GM19463 (cell line): ENCODE measurements around the gene WDR59.
"Not testable (repeated sequence)": the region's sequence is repeated elsewhere in the genome, so short reads cannot be mapped to it uniquely, and the experiment has no call there.

Source experiments
- ATAC-seq: cut with Tn5 transposase; IDR thresholded peaks from one replicate; pipeline ENCODE4 v1.9.1; 2021; ENCODE audit warnings: mild to moderate bottlenecking, moderate library complexity; ENCODE audit not compliant: unreplicated experiment

WDR59 gene

DNA sequence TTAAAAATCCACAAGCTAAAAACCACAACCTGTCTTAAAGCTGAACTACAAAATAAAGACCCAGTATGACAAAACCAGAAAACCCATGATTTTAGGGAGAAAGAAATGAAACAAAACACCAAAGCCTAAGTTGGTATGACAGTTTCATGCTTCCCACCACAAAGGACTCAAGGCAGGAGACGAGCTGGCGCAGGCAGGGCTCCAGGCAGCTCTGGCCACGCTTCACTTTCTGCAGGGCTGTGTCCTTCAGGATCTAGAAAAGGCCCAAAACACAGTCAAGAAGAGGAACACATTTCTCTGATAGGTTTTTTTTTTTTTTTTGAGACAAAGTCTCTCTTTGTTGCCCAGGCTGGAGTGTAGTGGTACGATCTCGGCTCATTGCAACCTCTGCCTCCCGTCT is 75.3 kb downstream of the WDR59 start:
- ATAC-seq: no peak

DNA sequence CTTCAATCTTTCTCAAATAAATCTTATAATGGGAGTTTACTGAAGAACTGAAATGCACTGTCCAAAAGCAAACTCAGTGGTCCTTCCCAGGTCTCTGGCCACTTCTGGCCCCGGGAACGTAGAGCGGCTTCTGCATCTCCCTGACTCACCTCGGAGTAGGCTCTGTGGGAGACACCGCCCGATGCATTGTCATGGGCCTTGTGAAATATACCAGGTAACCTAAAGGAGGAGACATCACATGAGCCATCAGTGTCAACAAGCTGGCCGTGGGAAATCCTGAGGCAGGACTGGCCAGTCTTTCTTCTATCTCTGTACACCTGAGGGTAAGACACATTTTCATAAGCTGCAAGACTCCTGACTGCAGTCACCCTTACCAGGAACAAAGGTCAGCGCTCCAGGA is 76.2 kb downstream of the WDR59 start:
- not testable (repeated sequence) for ATAC-seq

DNA sequence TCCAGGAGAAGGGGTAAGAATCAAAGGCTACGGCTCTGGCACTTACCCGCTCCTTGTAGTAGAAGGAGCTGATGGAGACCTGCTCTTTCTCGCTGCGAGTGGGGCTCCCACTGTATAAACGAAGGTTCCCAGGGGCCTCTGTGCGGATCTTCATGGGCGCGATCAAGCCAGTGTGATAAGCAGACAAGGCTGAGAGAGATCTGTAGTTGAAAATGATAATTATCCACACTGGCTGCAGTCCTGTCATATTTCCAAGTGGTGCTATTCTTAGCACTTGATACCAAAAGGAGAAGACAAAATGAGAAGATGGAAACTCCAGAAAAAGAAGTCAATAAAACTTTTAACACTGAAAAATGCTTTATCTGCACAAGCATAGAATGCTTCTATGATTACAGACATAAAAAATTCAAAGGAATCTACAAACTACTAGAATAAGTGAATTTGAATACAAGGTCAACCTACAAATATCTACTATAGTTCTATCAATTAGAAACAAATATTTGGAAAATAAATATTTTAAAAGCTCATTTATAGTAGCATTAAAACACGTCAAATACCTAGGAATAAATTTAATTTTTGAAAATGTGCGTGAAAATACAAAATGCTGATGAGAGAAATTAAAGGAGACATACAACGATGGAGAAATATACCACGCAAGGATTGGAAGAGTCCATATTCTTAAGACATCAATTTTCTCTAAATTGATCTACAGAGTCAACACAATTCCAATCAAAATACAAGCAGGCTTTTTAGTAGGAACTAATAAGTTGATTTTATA is 80.8 kb downstream of the WDR59 start:
- ATAC-seq: no peak

DNA sequence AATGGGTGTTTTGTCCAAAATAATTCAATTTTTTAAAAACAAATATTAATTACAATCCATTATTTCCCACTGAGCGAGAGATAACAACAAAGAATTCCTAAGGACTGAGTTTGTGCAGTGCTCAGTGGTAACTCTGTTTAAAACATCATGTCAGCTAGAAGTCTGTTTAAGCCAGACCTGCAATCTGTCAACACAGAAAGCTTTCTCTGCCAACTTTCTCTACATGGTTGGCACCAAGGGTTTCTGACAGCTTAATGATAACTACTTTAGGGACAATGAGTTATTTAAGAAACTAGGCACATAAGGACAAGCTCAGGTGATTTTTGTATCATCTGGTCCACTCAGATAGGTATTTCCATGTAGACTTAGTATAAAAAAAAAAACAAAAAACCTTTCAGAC is 81.8 kb downstream of the WDR59 start:
- ATAC-seq: no peak

DNA sequence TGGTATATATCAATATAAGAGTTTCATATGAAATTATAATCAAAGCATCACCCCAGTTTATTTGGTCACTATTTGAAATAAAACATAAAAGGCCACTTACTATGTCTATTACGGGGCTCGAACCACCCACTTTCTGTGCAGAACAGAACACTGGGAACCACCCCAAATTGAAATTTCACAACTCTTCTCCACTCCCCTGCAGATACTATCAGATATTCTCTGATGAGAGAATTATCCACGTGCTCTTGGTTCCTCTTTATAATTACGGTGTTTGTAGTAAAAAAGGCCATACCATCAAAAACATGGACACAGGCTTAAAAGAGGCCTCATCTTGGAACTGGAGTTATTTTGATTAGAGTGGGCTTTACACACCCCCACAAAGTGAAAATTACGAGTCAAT is 82.8 kb downstream of the WDR59 start:
- no peak for ATAC-seq

DNA sequence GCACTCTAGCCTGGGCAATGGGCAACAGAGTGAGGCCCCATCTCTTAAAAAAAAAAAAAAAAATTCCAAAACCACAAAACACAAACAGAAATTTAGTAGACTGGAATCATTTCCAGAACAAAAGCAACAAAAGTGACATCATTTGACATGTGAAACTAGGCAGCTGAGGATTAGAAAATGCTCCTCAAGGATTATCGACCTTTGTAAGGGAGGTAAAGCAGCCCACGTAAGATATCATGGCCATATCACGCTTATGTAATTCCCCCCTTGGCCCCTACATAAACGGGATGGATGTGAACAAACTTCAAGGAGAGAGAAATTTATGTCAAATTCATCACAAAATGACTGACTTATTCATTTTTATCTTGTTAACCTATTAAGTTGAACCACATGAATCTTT is 83.3 kb downstream of the WDR59 start:
- no peak for ATAC-seq

DNA sequence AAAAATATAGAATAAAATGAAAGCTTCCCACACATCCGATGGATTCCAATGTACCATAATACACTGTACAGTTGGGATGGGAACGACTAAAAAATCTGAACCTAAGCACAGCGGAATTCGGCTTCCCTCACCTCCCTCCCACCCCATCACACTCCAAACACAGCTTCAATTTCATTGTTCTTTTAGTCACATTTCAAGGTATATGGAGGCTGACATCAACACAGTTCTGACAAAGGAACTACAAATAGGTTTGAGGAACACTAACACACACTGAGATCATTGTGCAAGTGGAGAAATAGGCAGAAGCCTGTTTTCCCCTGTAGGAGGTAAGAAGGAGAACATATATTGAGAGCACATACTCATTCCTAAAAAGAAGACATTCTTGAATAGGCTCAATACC is 85.1 kb downstream of the WDR59 start:
- ATAC-seq: no peak

DNA sequence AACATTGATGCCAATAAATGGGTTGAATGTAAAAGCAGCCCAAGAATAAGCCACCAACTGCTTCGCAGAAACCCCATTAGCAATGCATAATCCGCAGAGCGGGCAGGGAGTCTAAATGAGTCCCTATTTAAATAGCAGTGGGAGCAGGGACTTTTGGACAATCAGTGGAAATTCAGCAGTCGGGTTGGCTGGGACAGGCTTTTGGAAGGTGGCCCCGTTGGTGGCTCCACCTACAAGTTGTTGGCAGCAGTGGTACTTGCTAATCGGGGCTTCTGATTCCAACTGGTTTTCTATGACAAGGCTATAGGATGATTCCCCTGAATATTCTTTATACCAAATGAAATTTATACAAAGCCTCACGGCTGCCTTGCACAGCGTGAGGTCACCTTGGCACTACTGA is 86.3 kb downstream of the WDR59 start:
- ATAC-seq: no peak

DNA sequence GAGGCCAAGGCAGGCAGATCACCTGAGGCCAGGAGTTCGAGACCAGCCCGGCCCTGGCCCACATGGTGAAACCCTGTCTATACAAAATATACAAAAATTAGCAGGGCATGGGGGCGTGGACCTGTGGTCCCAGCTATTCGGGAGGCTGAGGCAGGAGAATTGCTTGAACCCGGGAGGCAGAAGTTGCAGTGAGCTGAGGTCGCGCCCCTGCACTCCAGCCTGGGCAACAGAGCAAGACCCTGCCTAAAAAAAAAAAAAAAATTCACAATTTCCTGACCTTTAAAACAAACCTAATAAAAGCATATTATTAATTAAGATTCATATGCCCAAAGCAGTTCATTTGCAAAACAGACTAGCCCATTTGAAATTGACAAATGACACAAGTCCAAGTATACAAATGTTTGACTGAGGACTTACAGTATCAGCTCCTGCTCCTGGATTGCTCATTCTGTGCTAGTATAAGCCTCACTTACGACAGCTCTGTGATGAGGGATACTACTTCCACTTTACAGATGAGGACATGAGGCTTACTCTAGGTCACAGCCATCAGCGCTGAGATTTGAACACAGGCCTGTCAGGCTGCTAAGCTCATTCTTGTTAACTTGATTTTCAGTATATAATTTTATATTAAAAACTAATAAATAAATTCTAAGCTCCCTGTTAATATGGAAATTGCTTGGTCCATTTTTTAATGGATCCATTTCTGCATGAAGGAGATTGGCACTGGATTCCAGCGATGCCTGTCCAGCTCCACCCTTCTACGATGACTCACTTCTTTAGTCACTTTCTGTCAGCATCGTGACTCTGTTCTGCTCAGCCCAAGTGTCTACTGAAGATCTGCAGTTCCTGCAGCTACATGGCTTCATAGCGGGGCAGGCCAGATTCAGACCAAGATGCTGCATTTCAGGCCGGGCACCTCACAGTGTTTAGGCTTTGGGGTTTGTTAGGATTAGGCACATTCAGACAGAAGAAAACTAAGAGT is 88.2 kb downstream of the WDR59 start:
- ATAC-seq: no peak

DNA sequence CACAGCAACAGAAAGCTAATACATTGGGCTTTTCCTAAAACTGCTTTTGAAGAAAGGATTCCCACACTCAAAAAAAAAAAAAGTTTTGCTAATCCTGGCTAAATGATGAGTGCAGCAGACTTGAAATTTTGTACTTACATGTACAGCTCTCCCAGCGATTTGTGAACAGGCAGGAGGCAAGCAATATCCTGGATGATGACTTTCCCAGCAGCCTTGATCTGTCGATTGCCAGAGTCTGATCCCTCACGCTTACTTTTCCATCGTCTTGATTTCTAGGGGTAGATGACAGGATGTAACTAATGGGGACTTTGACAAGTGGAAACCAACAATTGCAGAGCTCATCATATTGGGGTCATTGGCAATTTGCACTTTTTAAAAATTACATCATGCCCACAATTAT is 91.4 kb downstream of the WDR59 start:
- ATAC-seq: no peak

DNA sequence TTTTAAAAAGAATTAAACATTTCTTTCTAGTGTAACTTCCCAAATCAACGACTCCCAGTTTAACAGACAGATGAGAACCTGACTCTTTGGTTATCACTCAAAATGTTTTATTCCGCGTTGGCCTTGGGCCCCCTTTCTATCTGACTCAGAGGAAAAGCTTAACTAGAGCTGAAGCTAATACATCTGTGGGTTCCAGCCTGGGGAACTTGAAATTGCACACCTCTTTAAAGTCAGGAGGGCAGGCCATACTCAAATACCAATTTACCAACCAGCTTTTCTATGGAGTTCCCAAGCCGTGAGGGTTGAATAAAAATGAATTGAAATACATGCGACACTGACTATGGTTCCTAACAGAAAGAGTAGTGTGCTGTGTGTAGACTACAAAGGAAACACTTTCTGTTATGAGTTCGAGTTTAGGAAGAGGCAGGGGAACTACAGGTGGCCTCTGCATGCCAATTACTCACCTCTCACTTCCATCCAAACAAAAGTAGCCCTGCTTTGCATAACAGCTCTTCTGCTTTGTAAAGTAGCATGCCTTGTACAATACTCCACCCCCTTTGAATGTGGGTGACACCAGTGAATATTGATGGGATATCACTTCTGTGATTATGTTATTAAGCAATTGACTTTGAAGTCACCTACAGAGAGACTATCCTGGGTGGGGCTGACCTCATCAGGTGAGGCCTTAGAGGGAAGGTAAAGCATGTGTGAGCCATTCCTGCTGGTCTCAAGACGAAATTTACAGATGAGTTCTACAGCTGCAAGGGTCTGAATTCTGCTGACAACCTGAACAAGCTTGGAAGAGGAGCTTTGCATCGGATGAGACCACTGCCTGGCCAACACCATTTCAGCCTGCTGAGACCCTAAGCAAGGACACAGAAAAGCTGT is 92.1 kb downstream of the WDR59 start:
- no peak for ATAC-seq

DNA sequence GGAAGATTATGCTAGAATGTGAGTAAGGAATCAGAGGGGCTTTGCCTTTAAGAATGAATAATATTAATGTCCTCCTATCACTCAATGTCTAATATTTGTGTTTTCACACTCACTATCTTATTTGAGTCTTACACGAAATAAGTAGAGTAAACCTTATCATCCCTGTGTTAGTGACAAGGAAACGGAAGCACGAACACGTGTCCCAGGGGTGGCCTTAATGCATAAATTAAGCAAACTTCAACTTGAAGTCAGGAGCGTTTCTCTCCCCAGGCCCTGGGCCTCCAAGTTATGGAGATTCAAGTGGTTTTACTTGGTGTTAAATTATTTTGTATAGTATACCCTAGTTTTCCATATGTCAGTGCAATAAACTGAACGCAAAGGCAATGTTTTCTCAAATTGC is 96.0 kb downstream of the WDR59 start:
- no peak for ATAC-seq

DNA sequence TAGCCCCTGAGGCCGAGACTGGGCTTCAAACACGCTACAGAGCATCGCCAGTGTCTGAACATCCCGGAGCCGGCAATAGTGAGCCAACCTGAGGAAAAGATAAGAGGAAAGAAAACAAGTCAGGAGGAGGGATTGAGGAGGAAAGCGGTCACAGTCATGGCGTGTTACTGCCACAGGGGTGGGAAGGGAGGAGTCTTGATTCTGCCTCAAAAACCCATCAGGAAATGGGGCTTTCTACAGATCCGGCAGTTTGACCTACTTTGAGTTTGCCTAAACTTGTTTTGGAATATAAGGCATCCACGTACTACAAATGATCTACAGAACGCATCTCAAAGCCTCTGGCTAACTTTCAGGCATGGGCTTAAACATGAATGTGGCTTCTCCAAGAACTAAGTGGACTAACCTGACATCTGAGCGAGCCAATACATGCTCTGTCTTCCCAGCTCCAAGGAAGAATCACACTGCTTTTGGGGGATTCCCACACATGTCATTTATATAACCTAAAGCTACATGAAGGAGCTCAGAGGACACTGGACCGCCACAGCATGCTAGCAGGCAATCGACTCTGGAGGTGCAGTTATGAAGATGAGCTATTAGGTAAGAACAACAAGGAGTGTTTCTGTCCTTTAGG is 96.6 kb downstream of the WDR59 start:
- ATAC-seq: no peak

DNA sequence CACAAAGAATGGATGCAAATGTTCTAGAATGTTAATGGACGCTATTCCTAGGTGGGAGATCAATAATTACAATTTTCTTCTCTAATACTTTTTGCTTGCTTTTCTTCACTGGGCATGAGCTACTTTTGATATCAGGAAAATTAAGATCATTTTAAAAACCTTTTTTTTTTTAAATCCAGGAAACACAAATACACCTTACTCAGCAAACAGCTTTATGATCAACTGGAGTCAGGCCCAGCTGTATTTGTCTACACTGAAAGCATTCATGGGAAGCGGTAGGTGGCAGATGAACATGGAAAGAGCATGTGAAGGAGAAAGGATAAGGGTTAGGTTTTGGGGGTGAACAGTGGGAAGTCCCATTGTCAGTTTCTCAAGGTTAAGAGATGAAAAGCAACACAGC is 97.8 kb downstream of the WDR59 start:
- no peak for ATAC-seq

DNA sequence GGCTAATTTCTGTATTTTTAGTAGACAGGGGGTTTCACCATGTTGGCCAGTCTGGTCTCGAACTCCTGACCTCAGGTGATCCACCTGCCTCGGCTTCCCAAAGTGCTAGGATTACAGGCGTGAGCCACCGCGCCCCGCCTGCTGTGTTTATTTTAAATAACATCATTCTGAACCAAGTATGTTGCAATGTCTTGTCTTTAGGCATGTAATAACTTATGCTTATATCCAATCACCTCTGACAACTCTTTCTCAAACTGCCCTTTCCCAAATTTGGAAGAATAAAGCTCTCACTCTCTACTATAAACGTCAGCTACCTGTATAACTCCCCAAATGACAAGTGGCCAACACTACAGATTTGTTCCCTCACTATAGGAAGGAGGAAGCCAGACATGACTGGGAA is 107.2 kb downstream of the WDR59 start:
- no peak for ATAC-seq

DNA sequence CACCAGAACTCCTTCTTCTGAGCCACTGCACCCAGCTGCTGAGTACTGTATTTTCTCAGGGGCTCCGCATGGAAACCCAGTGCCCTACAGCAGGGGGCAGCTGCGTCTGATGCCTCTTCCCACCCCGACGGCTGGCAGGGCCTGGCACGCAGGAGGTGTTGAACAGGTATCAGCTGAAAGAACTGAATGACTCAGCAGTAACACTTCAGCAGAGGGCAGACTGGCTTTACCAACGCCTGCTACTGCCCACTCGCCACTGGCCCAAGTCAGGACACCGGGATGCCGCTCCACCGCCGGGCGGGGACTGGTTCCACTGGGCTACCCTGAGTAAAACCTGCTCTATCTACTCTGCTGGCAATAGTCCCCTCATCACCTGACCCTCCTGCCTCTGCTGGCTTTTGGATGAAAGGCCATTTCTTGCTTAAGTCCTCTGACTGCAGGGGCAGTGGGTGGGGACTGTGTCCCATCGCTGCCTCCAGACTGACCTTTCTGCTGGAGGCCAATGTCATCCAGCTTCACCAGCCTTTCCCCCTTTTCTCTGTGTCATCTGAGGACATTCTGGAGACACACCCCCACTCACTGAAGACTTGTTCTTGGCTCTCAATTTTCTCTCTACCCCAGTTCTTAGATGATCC is 109.9 kb downstream of the WDR59 start:
- ATAC-seq: no peak

DNA sequence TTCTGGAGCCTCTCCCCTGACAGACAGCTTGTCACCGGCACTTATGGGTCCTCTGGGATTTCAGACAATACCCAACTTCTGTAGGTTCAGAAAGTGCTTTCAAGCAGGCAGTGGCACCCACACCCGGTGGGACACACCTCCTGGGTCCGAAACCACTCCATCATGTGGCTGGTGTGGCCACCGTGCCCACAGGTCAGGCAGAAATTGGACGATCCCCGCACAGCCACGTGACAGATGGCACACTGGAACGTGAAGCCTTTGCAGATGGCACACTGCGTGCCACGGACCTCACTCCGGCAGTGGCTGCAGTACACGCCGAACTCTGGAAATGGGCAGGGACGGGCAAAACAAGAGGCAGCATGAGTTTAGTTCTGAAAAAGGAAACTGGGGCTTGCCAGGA is 110.8 kb downstream of the WDR59 start:
- no peak for ATAC-seq

DNA sequence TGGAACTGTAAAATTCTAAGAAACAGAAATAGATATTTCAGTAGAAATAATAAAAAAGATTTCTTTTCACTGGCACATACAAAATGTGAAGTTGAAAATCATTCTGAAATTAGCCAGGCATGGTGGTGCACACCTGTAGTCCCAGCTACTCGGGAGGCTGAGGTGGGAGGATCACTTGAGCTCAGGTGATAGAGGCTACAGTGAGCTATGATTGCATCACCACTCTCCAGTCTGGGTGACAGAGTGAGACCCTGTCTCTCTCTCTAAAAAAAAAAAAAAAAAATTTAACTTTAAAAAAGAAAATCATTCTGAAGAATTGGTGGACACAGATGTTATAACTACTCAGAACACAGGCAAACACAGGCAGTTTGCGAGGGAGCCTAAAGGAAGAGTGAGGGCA is 112.6 kb downstream of the WDR59 start:
- no peak for ATAC-seq

DNA sequence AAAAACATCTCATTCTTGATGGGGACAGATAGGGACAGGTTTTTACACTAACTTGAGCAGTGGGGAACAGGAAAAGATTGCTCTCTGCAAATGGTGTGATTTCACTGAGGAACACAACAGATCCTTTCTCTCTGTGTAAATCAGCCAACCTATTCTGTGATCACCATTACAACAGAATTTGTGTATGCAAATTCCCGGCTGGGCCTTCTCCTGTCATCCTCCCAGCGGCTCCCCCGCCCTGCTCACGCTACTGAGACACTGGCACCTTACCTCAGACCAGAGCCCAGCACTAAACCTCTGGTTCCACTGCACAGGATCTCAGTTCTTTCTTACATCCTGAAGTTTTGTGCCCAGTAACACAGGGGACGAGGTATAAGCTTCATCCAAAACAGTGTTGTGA is 113.3 kb downstream of the WDR59 start:
- no peak for ATAC-seq

DNA sequence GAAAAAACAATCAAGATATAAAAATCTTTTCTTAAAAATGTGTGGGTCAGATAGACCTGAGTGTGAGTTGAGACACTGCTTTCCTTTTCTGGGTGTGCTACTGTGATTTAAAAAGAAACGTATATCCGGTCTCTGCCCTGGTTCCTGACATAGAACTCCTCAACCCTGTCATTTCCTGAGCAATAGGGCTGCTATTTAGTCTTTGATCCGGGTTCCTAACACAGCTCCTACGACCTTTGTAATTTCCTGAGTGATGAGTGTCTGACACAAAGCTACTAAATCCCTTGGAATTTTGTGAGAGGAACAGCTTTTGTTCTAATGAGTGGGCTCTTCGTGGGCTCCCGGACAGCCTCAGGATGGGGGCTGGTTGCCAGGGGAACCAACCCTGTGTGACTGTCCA is 116.4 kb downstream of the WDR59 start:
- no peak for ATAC-seq
